Measurements from ENCODE around the gene TLR5. TPM values are rescaled to one million over a fixed set of nuclear protein-coding genes. Genes with fewer than 3 reads are reported as not detected.
A peak's percentile ranks its signal among the peaks of the same experiment; 100 is the strongest.

Gene TLR5
- total RNA-seq, 6 donors from 2014 or later: 4.1 to 30.4 (median 14.8) TPM

GRCh38 chr1:223074445-223075300 is 68.4 kb downstream of the TLR5 start:
- H3K27ac ChIP-seq: peak overlapping the region; percentile 20 to 79 (median 65)
- no peaks in the 10 kb centered on the region for H3K36me3 ChIP-seq
- no peak for ATAC-seq (ENCODE audit: low FRiP score in 2 of 2)
- H3K27me3 ChIP-seq: no peaks in the 10 kb centered on the region
- no peaks in the 10 kb centered on the region for H3K9me3 ChIP-seq
- WGBS, 2 donors: 45 to 48% methylated on average over 10 of the region's 10 CpGs
- TF ChIP-seq POLR2A (IDR thresholded peaks at IDR 0.05) (no peak), POLR2AphosphoS5 (IDR thresholded peaks at IDR 0.05) (peak in 1 of 2 donors; percentile 65), CTCF (IDR thresholded peaks at IDR 0.05) (no peak), EP300 (IDR thresholded peaks at IDR 0.05) (no peak)
- peaks cover 30 to 43% (median 40%) of the 10 kb centered on the region in 4 donors for H3K4me1 ChIP-seq
- no peak for DNase-seq
- H3K4me3 ChIP-seq: peak overlapping the region in 1 of 4 donors; percentile 16

- no peak for TF ChIP-seq EP300 (IDR thresholded peaks at IDR 0.05)
- no peak overlapping the region for H3K27ac ChIP-seq
- no peak for ATAC-seq (ENCODE audit: low FRiP score in 2 of 2)
- H3K4me1 ChIP-seq: peaks cover 0 to 7% (median 4%) of the 10 kb centered on the region in 4 donors
- no peak overlapping the region for H3K4me3 ChIP-seq
- H3K36me3 ChIP-seq: no peaks in the 10 kb centered on the region
- no peaks in the 10 kb centered on the region for H3K9me3 ChIP-seq
- 87 to 88% methylated on average over 4 of the region's 4 CpGs for WGBS, 2 donors
- H3K27me3 ChIP-seq: no peaks in the 10 kb centered on the region
- DNase-seq: no peak
Measured at GRCh38 chr1:223068900-223069665, 74.0 kb downstream of the TLR5 start.

DNA sequence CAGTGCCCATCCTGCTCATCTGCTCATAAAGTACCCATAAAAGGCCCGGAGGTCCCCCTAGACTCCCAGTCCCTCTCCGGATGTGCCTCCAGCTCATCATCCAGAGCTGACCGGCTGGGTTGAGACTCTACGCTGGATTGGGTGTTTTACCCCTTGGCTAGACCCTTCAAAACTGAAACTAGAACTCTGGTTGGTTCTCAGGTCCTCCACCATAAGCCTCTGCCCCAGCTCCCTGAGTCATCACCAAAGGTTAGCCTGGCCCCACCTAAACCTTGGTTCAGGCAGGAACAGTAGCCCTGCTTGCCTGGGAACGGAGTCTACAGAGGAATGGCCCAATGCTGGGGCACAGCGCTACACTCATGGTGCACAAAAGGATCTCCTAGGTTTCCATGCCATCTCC is 75.1 kb downstream of the TLR5 start:
- TF ChIP-seq EP300 (IDR thresholded peaks at IDR 0.05): no peak
- no peak for TF ChIP-seq POLR2A (IDR thresholded peaks at IDR 0.05)
- no peak for TF ChIP-seq CTCF (IDR thresholded peaks at IDR 0.05)
- no peak for TF ChIP-seq POLR2AphosphoS5 (IDR thresholded peaks at IDR 0.05)
- 92 to 100% methylated on average over 2 to 6 of the region's 6 CpGs for WGBS, 2 donors
- DNase-seq (no peak), ATAC-seq (ENCODE audit: low FRiP score in 2 of 2) (no peak)
- no peak overlapping the region for H3K4me3 ChIP-seq
- no peak overlapping the region for H3K27ac ChIP-seq
- H3K4me1 ChIP-seq: peaks cover 0 to 7% (median 2%) of the 10 kb centered on the region in 4 donors
- H3K27me3 ChIP-seq: no peaks in the 10 kb centered on the region
- no peaks in the 10 kb centered on the region for H3K9me3 ChIP-seq
- H3K36me3 ChIP-seq: no peaks in the 10 kb centered on the region

GRCh38 chr1:223066415-223066814 is 76.6 kb downstream of the TLR5 start:
- Histone ChIP-seq H3K36me3 (no peaks in the 10 kb centered on the region), H3K9me3 (no peaks in the 10 kb centered on the region), H3K4me3 (no peak overlapping the region), H3K27ac (peak overlapping the region in 2 of 4 donors; percentile 46 to 50), H3K27me3 (no peaks in the 10 kb centered on the region), H3K4me1 (peaks cover 0 to 7% (median 2%) of the 10 kb centered on the region in 4 donors)
- 59 to 68% methylated on average over 5 of the region's 5 CpGs for WGBS, 2 donors
- DNase-seq (no peak), ATAC-seq (ENCODE audit: low FRiP score in 2 of 2) (no peak)
- TF ChIP-seq POLR2AphosphoS5 (IDR thresholded peaks at IDR 0.05) (no peak), EP300 (IDR thresholded peaks at IDR 0.05) (no peak), POLR2A (IDR thresholded peaks at IDR 0.05) (no peak), CTCF (IDR thresholded peaks at IDR 0.05) (no peak)

- 41 to 61% methylated on average over 3 of the region's 3 CpGs for WGBS, 2 donors
- no peaks in the 10 kb centered on the region for H3K9me3 ChIP-seq
- H3K4me3 ChIP-seq: no peak overlapping the region
- no peaks in the 10 kb centered on the region for H3K27me3 ChIP-seq
- H3K4me1 ChIP-seq: peaks cover 0 to 4% (median 2%) of the 10 kb centered on the region in 4 donors
- no peak for DNase-seq
- TF ChIP-seq EP300 (IDR thresholded peaks at IDR 0.05) (no peak), POLR2A (IDR thresholded peaks at IDR 0.05) (no peak), CTCF (IDR thresholded peaks at IDR 0.05) (no peak), POLR2AphosphoS5 (IDR thresholded peaks at IDR 0.05) (no peak)
- no peaks in the 10 kb centered on the region for H3K36me3 ChIP-seq
- no peak for ATAC-seq (ENCODE audit: low FRiP score in 2 of 2)
- no peak overlapping the region for H3K27ac ChIP-seq
Measured at GRCh38 chr1:223062177-223062576, 80.9 kb downstream of the TLR5 start.

Data from upper lobe of left lung (tissue), 6 donors.